Endothelial cell of umbilical vein (primary cell): Measurements from ENCODE around the gene RYR1. TPM values are rescaled to one million over a fixed set of nuclear protein-coding genes. Genes with fewer than 3 reads are reported as not detected.

Source experiments
- BruUV-seq: library from RNA; stranded (reverse); fragments of 400-500 nt; replicated peaks from 2 replicates; lab custom pipeline; 2021; lab: Mats Ljungman, UMichigan
- CTCF ChIA-PET: fragments of 300-600, 350-600 bp; sonication (Branson Sonifier 250); formaldehyde crosslinking; loops from one replicate; lab custom pipeline; 2021; ENCODE audit warnings: antibody characterized with exemption, inconsistent platforms; lab: Charles Lee
- POLR2A ChIA-PET: fragments of 300-600, 350-600 bp; sonication (Branson Sonifier 250); formaldehyde crosslinking; loops from one replicate; lab custom pipeline; 2021; ENCODE audit warnings: antibody characterized with exemption, inconsistent platforms; lab: Charles Lee
- DNase-seq: peaks from one replicate; pipeline ENCODE4 v3.0.0-alpha.2; 2011; ENCODE audit warnings: low read depth, low spot score
- FAIRE-seq: peaks from 2 replicates; lab custom pipeline; 2011; peaks lifted over from hg19 to GRCh38; lab: Jason Lieb, UNC
- H2AFZ ChIP-seq: 2 replicates; pipeline ENCODE4 v1.6.0; 2012; ENCODE audit warnings: low read depth, low read length, control low read depth, inconsistent platforms
- H3K27ac ChIP-seq: 2 replicates; pipeline ENCODE4 v1.5.1; 2011; ENCODE audit warnings: low read depth, mild to moderate bottlenecking, control low read depth, low read length, moderate library complexity; ENCODE audit not compliant: insufficient read depth
- H3K27me3 ChIP-seq, 2 experiments: 2 replicates each; pipeline versions ENCODE4 v1.6.0 to v1.6.1; 2011; ENCODE audit warnings: low read length in 2 of 2, mixed read lengths in 1 of 2; ENCODE audit not compliant: control insufficient read depth in 2 of 2, insufficient read depth in 2 of 2
- H3K36me3 ChIP-seq, 2 experiments: 2 replicates in 1 of 2; 3 replicates in 1 of 2; pipeline ENCODE4 v1.5.1; 2011; ENCODE audit warnings: low read length in 2 of 2, mild to moderate bottlenecking in 1 of 2, moderate library complexity in 1 of 2; ENCODE audit not compliant: control insufficient read depth in 2 of 2, insufficient read depth in 2 of 2; ENCODE audit errors: extremely low read depth in 1 of 2
- H3K4me1 ChIP-seq: 3 replicates; pipeline ENCODE4 v1.5.1; 2011; ENCODE audit warnings: mild to moderate bottlenecking, low read length; ENCODE audit not compliant: control insufficient read depth, insufficient read depth; ENCODE audit errors: extremely low read depth
- H3K4me2 ChIP-seq: 2 replicates; pipeline ENCODE4 v1.6.1; 2011; ENCODE audit warnings: low read length, control low read depth, mixed read lengths; ENCODE audit not compliant: insufficient read depth
- H3K4me3 ChIP-seq, 3 experiments: fragments of 200-600 bp in 1 of 3; sonication (generic), shearing (Covaris generic) in 1 of 3; replicated peaks in 1 of 3; 2 replicates each; pipeline ENCODE4 v1.5.1; 2011 to 2016; ENCODE audit warnings: control low read depth in 3 of 3, low read length in 3 of 3, mild to moderate bottlenecking in 2 of 3, inconsistent platforms in 1 of 3, low read depth in 1 of 3, moderate library complexity in 1 of 3; ENCODE audit not compliant: insufficient read depth in 1 of 3
- H3K79me2 ChIP-seq: 2 replicates; pipeline ENCODE4 v1.6.0; 2012; ENCODE audit warnings: low read length, inconsistent platforms; ENCODE audit not compliant: control insufficient read depth, insufficient read depth
- H3K9ac ChIP-seq: replicated peaks from 2 replicates; pipeline ENCODE3; 2011; ENCODE audit warnings: low read length, control low read depth; ENCODE audit not compliant: insufficient read depth; ENCODE audit errors: extremely low read depth
- H3K9me1 ChIP-seq: replicated peaks from 3 replicates; pipeline ENCODE4 v1.6.0; 2011; ENCODE audit warnings: mild to moderate bottlenecking, low read length; ENCODE audit not compliant: control insufficient read depth, insufficient read depth; ENCODE audit errors: extremely low read depth
- H3K9me3 ChIP-seq: replicated peaks from 2 replicates; pipeline ENCODE4 v1.5.1; 2012; ENCODE audit warnings: low read length, inconsistent platforms; ENCODE audit not compliant: control insufficient read depth, insufficient read depth
- H4K20me1 ChIP-seq: replicated peaks from 2 replicates; pipeline ENCODE3; 2011; ENCODE audit warnings: mild to moderate bottlenecking, low read length; ENCODE audit not compliant: control insufficient read depth, insufficient read depth; ENCODE audit errors: extremely low read depth
- EZH2 ChIP-seq: IDR thresholded peaks from 2 replicates; pipeline ENCODE4 v1.6.1; 2012; ENCODE audit warnings: borderline replicate concordance, low read depth, mild to moderate bottlenecking, moderate library complexity, low read length, inconsistent platforms; ENCODE audit not compliant: severe bottlenecking
- FOS ChIP-seq: IDR thresholded peaks from 2 replicates; pipeline ENCODE4 v1.6.1; 2011; ENCODE audit warnings: mild to moderate bottlenecking, low read length, moderate library complexity, borderline replicate concordance; ENCODE audit not compliant: insufficient read depth
- GATA2 ChIP-seq: IDR thresholded peaks from 2 replicates; pipeline ENCODE4 v1.7.0; 2011; ENCODE audit warnings: low read depth, mild to moderate bottlenecking, moderate library complexity, mixed read lengths, low read length; ENCODE audit not compliant: insufficient read length, insufficient read depth
- JUN ChIP-seq: IDR thresholded peaks from 2 replicates; pipeline ENCODE4 v1.6.1; 2011; ENCODE audit warnings: borderline replicate concordance, low read depth; ENCODE audit not compliant: insufficient read length, insufficient read depth
- MYC ChIP-seq: IDR thresholded peaks from one replicate; pipeline ENCODE4 v1.6.1; 2011; ENCODE audit warnings: mild to moderate bottlenecking, low read depth, low read length
- POLR2A ChIP-seq: IDR thresholded peaks from 2 replicates; pipeline ENCODE4 v1.6.1; 2012; ENCODE audit warnings: low read depth, mild to moderate bottlenecking, control low read depth, low read length
- POLR2AphosphoS5 ChIP-seq: IDR thresholded peaks from 2 replicates; pipeline ENCODE4 v1.6.1; 2012; ENCODE audit warnings: low read depth, mild to moderate bottlenecking, control low read depth, low read length, moderate library complexity; ENCODE audit not compliant: insufficient read depth
- dilution Hi-C: fragments of 300-500 bp; cut with MboI; formaldehyde crosslinking; loops from one replicate; pipeline ENCODE4 v1.15.0; 2019; ENCODE audit warnings: low sequenced_read_pairs; ENCODE audit not compliant: extremely low pct_ligation_motif_present
- intact Hi-C: fragments of 100-400 bp; cut with micrococcal nuclease; formaldehyde crosslinking; loops from one replicate; pipeline ENCODE4 v1.10.0; 2022
- polyA plus RNA-seq, 4 experiments: library from polyadenylated mRNA; depleted of rRNA in 3 of 4; stranded (reverse) in 3 of 4; unstranded in 1 of 4; fragments of >200 nt; gene quantifications; 2 replicates each; pipeline versions ENCODE4 v1.2.1 to v1.2.3, GENCODE V29; 2011 to 2012; ENCODE audit warnings: missing spikeins in 1 of 4
- total RNA-seq: library from RNA; stranded (reverse); gene quantifications from 2 replicates; pipeline ENCODE4 v1.2.3, GENCODE V29; 2021
- TF ChIP-seq, protein P1 (sequence below): IDR thresholded peaks from 2 replicates; pipeline ENCODE4 v1.6.1; 2011; ENCODE audit not compliant: insufficient read depth, insufficient read length
- TF ChIP-seq, protein P2 (sequence below), 2 donors: IDR thresholded peaks; 1 replicate in 1 of 2; 2 replicates in 1 of 2; pipeline ENCODE4 v1.5.1; 2011; ENCODE audit warnings: low read length in 2 of 2, mild to moderate bottlenecking in 2 of 2, moderate library complexity in 2 of 2, control low read depth in 1 of 2, inconsistent platforms in 1 of 2, low read depth in 1 of 2; ENCODE audit not compliant: insufficient read depth in 1 of 2; ENCODE audit errors: extremely low read depth in 1 of 2

Gene RYR1
- total and polyA plus RNA-seq, 2 donors (not counting 3 experiments of a cell fraction or from before 2014, with no cell fraction given), result under 0.01 to 0.02 TPM

GRCh38 chr19:38617283-38617763 lies 183.8 kb downstream of the RYR1 start:
- no TSS peak for BruUV-seq
- FAIRE-seq, result no peak
- peak overlapping the region; percentile 54 for H2AFZ ChIP-seq

More at GRCh38 chr19:38617283-38617763, 183.8 kb downstream of the RYR1 start:
- intact Hi-C loops (no loop called here), dilution Hi-C loops (no loop called here)
- Histone ChIP-seq H3K9ac (no peak overlapping the region), H3K27me3 (no peaks in the 10 kb centered on the region), H3K4me1 (peaks cover 14% of the 10 kb centered on the region), H3K4me3 (no peak overlapping the region), H3K27ac (no peak overlapping the region), H4K20me1 (no peaks in the 10 kb centered on the region), H3K4me2 (no peak overlapping the region), H3K36me3 (peaks cover 0 to 4% of the 10 kb centered on the region in 2 experiments), H3K9me3 (no peaks in the 10 kb centered on the region), H3K79me2 (peaks cover 14% of the 10 kb centered on the region), H3K9me1 (no peaks in the 10 kb centered on the region)
- no peak for TF ChIP-seq MYC
- no peak for TF ChIP-seq JUN
- no peak for TF ChIP-seq POLR2A
- no peak for TF ChIP-seq FOS
- no peak for TF ChIP-seq GATA2
- TF ChIP-seq, protein P1, sequence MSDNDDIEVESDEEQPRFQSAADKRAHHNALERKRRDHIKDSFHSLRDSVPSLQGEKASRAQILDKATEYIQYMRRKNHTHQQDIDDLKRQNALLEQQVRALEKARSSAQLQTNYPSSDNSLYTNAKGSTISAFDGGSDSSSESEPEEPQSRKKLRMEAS, result no peak
- TF ChIP-seq POLR2AphosphoS5, result no peak
- TF ChIP-seq, protein P2, sequence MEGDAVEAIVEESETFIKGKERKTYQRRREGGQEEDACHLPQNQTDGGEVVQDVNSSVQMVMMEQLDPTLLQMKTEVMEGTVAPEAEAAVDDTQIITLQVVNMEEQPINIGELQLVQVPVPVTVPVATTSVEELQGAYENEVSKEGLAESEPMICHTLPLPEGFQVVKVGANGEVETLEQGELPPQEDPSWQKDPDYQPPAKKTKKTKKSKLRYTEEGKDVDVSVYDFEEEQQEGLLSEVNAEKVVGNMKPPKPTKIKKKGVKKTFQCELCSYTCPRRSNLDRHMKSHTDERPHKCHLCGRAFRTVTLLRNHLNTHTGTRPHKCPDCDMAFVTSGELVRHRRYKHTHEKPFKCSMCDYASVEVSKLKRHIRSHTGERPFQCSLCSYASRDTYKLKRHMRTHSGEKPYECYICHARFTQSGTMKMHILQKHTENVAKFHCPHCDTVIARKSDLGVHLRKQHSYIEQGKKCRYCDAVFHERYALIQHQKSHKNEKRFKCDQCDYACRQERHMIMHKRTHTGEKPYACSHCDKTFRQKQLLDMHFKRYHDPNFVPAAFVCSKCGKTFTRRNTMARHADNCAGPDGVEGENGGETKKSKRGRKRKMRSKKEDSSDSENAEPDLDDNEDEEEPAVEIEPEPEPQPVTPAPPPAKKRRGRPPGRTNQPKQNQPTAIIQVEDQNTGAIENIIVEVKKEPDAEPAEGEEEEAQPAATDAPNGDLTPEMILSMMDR (IDR thresholded peaks at IDR 0.05; ENCODE audit: extremely low read depth in 1 of 2, insufficient read depth in 1 of 2, low read depth in 1 of 2, low read length in 2 of 2), result no peak
- TF ChIP-seq EZH2, result no peak
- ChIA-PET CTCF (interaction anchor here (1.0 to 1.8 kb wide), 2 partner anchors 19 to 102 kb away, joined by 4 to 5 read pairs; no protein-coding TSS in a partner anchor), POLR2A (interaction anchor here (0.5 kb wide), 1 partner anchor 206 kb away, joined by 3 read pairs; no protein-coding TSS in a partner anchor)
- DNase-seq, result no peak
